ENCODE data around the gene N4BP2L2.

- TF ChIP-seq POLR2A (IDR thresholded peaks at IDR 0.05; ENCODE audit: low read depth, low read length) (peak; percentile 83), TAF1 (IDR thresholded peaks at IDR 0.05; ENCODE audit: low read depth, low read length) (peak; percentile 62; the same call in 1 of the 2 replicates)
Observed at GRCh38 chr13:32427852-32428580, 110.6 kb downstream of the N4BP2L2 start, which contains the start of gene N4BP2L1.

Data from GM12891 (cell line).